B cell (primary cell): ENCODE results near the gene SLC7A10. TPM values are rescaled to one million over a fixed set of nuclear protein-coding genes. Genes with fewer than 3 reads are reported as not detected.

Experiments
- ATAC-seq: fragments of 200-7000 bp; cut with Tn5 transposase; one replicate; pipeline ENCODE4 v1.10.0; 2021; ENCODE audit warnings: low read depth, mild to moderate bottlenecking, moderate number of reproducible peaks, moderate library complexity
- CTCF ChIA-PET: fragments of 350-600 bp; sonication (Branson Sonifier 250); formaldehyde crosslinking; loops from one replicate; lab custom pipeline; 2021; ENCODE audit warnings: antibody characterized with exemption, inconsistent platforms; lab: Charles Lee
- POLR2A ChIA-PET: fragments of 350-600 bp; sonication (Branson Sonifier 250); formaldehyde crosslinking; loops from one replicate; lab custom pipeline; 2021; ENCODE audit warnings: antibody characterized with exemption; lab: Charles Lee
- DNase-seq: peaks from one replicate; pipeline ENCODE4 v3.0.0; 2013
- H2AFZ ChIP-seq: 2 replicates; pipeline ENCODE4 v1.6.1; 2012; ENCODE audit warnings: mild to moderate bottlenecking, low read depth, low read length; ENCODE audit not compliant: insufficient read depth, poor library complexity, severe bottlenecking
- H3K27ac ChIP-seq, 2 donors: 1 replicate in 1 of 2; 2 replicates in 1 of 2; pipeline ENCODE4 v1.5.1; 2012 to 2013; ENCODE audit warnings: low read length in 2 of 2, mild to moderate bottlenecking in 2 of 2, moderate library complexity in 1 of 2
- H3K27me3 ChIP-seq, 4 experiments: fragments of 200-600 bp in 1 of 4; sonication (generic) in 1 of 4; replicated peaks in 1 of 4; 1 replicate in 2 of 4; 2 replicates in 2 of 4; pipeline versions ENCODE4 v1.6.1 to v1.7.0; 2013 to 2016; ENCODE audit warnings: low read length in 3 of 4, mild to moderate bottlenecking in 2 of 4, mixed read lengths in 1 of 4, moderate library complexity in 1 of 4; ENCODE audit not compliant: insufficient read depth in 4 of 4, control insufficient read depth in 3 of 4; ENCODE audit errors: control extremely low read depth in 1 of 4
- H3K36me3 ChIP-seq, 2 experiments: replicated peaks in 1 of 2; 1 replicate in 1 of 2; 2 replicates in 1 of 2; pipeline versions ENCODE4 v1.6.1 to v1.7.1; 2013; ENCODE audit warnings: low read length in 1 of 2; ENCODE audit not compliant: insufficient read depth in 2 of 2, control insufficient read depth in 1 of 2; ENCODE audit errors: control extremely low read depth in 1 of 2, extremely low read depth in 1 of 2
- H3K4me1 ChIP-seq, 2 donors: fragments of 200-600 bp in 1 of 2; sonication (generic) in 1 of 2; 1 replicate in 1 of 2; 2 replicates in 1 of 2; pipeline versions ENCODE4 v1.5.1 to v1.6.1; 2013 to 2017; ENCODE audit warnings: low read length in 2 of 2; ENCODE audit not compliant: control insufficient read depth in 2 of 2, insufficient read depth in 2 of 2
- H3K4me2 ChIP-seq: replicated peaks from 2 replicates; pipeline ENCODE3; 2012; ENCODE audit warnings: mild to moderate bottlenecking, low read depth, low read length; ENCODE audit not compliant: poor library complexity, severe bottlenecking
- H3K4me3 ChIP-seq, 5 experiments: fragments of 200-600 bp in 1 of 5; sonication (generic) in 1 of 5; 1 replicate in 3 of 5; 2 replicates in 2 of 5; pipeline versions ENCODE4 v1.5.1 to v1.7.0; 2011 to 2016; ENCODE audit warnings: low read length in 4 of 5, mild to moderate bottlenecking in 4 of 5, low read depth in 2 of 5, control low read depth in 1 of 5, moderate library complexity in 1 of 5; ENCODE audit not compliant: insufficient read depth in 1 of 5; ENCODE audit errors: control extremely low read depth in 1 of 5, extremely low read depth in 1 of 5
- H3K79me2 ChIP-seq: fragments of 200-600 bp; sonication (generic); one replicate; pipeline ENCODE4 v1.6.0; 2016; ENCODE audit warnings: low read length; ENCODE audit not compliant: control insufficient read depth, insufficient read depth
- H3K9ac ChIP-seq: fragments of 200-600 bp; sonication (generic); 2 replicates; pipeline ENCODE4 v1.6.1; 2017; ENCODE audit warnings: mild to moderate bottlenecking, low read length, moderate library complexity
- H3K9me3 ChIP-seq, 3 donors: one replicate each; pipeline versions ENCODE4 v1.6.1 to v1.7.1; 2013; ENCODE audit warnings: low read length in 2 of 3; ENCODE audit not compliant: control insufficient read depth in 2 of 3, insufficient read depth in 1 of 3; ENCODE audit errors: control extremely low read depth in 1 of 3
- H4K20me1 ChIP-seq: 2 replicates; pipeline ENCODE4 v1.6.0; 2012; ENCODE audit warnings: mild to moderate bottlenecking, low read length; ENCODE audit not compliant: insufficient read depth, control insufficient read depth, poor library complexity, severe bottlenecking
- H3K27ac Mint-ChIP-seq: one replicate; pipeline ENCODE4 v1.8.0; 2021; ENCODE audit warnings: mixed read lengths
- H3K27me3 Mint-ChIP-seq: one replicate; pipeline ENCODE4 v1.8.0; 2021; ENCODE audit warnings: mixed read lengths
- H3K4me1 Mint-ChIP-seq: one replicate; pipeline ENCODE4 v1.8.0; 2021; ENCODE audit warnings: mixed read lengths
- H3K4me3 Mint-ChIP-seq: one replicate; pipeline ENCODE4 v1.8.0; 2021; ENCODE audit warnings: mixed read lengths
- H3K9me3 Mint-ChIP-seq: one replicate; pipeline ENCODE4 v1.8.0; 2022; ENCODE audit warnings: mixed read lengths; ENCODE audit not compliant: insufficient read depth
- EZH2 ChIP-seq: IDR thresholded peaks from 2 replicates; pipeline ENCODE4 v1.6.1; 2012; ENCODE audit warnings: borderline replicate concordance, low read depth, mild to moderate bottlenecking, moderate library complexity, low read length; ENCODE audit not compliant: insufficient read depth, poor library complexity, severe bottlenecking
- WGBS: methylation state at CpG from one replicate; pipeline ENCODE4 v1.1.5; 2013; ENCODE audit warnings: missing lambda C conversion rate; ENCODE audit not compliant: insufficient coverage; 5-methylcytosine and 5-hydroxymethylcytosine counted together
- intact Hi-C: fragments of 100-400 bp; cut with micrococcal nuclease; formaldehyde crosslinking; loops from one replicate; pipeline ENCODE4 v1.10.0; 2022
- polyA plus RNA-seq: library from polyadenylated mRNA; depleted of rRNA; stranded (reverse); fragments of >200 nt; gene quantifications from 2 replicates; pipeline ENCODE4 v1.2.3, GENCODE V29; 2012
- total RNA-seq, 2 donors: library from RNA; stranded (reverse); fragments of 120-200 nt in 1 of 2; gene quantifications; 1 replicate in 1 of 2; 2 replicates in 1 of 2; pipeline versions ENCODE4 v1.2.3 to v1.2.4, GENCODE V29; 2013 to 2022
- TF ChIP-seq, protein P1 (sequence below): fragments of 200-600 bp; IDR thresholded peaks from one replicate; pipeline ENCODE4 v1.8.0; 2022; ENCODE audit warnings: antibody characterized with exemption, mild to moderate bottlenecking

Gene SLC7A10
- total and polyA plus RNA-seq, 2 donors (not counting 1 experiment from before 2014, with no cell fraction given) = not detected

GRCh38 chr19:33236696-33237390, 11.2 kb upstream of the SLC7A10 start:
- DNase-seq (no peak), ATAC-seq (no peak)
- Histone ChIP-seq H3K36me3 (no peaks in the 10 kb centered on the region), H3K27me3 (peaks cover 0 to 8% (median 0%) of the 10 kb centered on the region in 4 experiments), H3K79me2 (no peaks in the 10 kb centered on the region), H3K4me2 (no peak overlapping the region), H3K27ac (no peak overlapping the region), H2AFZ (no peak overlapping the region), H3K9me3 (no peaks in the 10 kb centered on the region), H3K4me1 (peaks cover 0 to 6% of the 10 kb centered on the region in 2 donors), H4K20me1 (no peaks in the 10 kb centered on the region), H3K4me3 (no peak overlapping the region), H3K9ac (no peak overlapping the region)
- TF ChIP-seq EZH2 = no peak
- TF ChIP-seq, protein P1, sequence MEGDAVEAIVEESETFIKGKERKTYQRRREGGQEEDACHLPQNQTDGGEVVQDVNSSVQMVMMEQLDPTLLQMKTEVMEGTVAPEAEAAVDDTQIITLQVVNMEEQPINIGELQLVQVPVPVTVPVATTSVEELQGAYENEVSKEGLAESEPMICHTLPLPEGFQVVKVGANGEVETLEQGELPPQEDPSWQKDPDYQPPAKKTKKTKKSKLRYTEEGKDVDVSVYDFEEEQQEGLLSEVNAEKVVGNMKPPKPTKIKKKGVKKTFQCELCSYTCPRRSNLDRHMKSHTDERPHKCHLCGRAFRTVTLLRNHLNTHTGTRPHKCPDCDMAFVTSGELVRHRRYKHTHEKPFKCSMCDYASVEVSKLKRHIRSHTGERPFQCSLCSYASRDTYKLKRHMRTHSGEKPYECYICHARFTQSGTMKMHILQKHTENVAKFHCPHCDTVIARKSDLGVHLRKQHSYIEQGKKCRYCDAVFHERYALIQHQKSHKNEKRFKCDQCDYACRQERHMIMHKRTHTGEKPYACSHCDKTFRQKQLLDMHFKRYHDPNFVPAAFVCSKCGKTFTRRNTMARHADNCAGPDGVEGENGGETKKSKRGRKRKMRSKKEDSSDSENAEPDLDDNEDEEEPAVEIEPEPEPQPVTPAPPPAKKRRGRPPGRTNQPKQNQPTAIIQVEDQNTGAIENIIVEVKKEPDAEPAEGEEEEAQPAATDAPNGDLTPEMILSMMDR = no peak
- peaks cover 6% of the 10 kb centered on the region for H3K4me1 Mint-ChIP-seq
- intact Hi-C loops = loop anchor here (10.0 kb wide), 1 partner anchor 1478 kb away; no protein-coding TSS in a partner anchor
- H3K27me3 Mint-ChIP-seq = peaks cover 5% of the 10 kb centered on the region
- ChIA-PET POLR2A (no interaction called here), CTCF (interaction anchor here (0.6 to 14.9 kb wide), 12 partner anchors 9 to 178 kb away, joined by 3 to 211 read pairs (median 5); partner anchors contain the start of gene CEBPA)
- H3K27ac Mint-ChIP-seq = no peak overlapping the region
- H3K4me3 Mint-ChIP-seq = no peak overlapping the region
- WGBS = 86% methylated on average over 15 of the region's 16 CpGs
- H3K9me3 Mint-ChIP-seq = no peaks in the 10 kb centered on the region

DNA sequence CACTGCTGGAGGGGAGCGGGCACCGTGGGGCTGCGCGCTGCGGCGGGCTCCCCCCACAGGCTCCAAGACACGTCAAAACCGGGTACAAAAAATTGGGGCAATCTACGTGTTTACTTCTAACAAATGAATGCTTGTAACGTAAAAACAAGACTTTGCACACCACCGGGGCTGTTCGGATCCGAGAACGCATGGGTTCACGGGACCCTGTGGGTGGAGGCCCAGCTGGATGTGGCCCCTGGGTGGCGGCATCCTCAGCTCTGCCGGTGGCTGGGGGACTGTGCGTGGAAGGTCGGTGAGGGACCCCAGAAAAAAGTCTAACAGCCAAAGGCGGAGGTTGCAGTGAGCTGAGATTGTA, 10.3 kb upstream of the SLC7A10 start:
- Histone ChIP-seq H3K4me1 (peaks cover 0 to 6% of the 10 kb centered on the region in 2 donors), H3K79me2 (no peaks in the 10 kb centered on the region), H3K27me3 (peaks cover 0 to 5% (median 0%) of the 10 kb centered on the region in 4 experiments), H4K20me1 (no peaks in the 10 kb centered on the region), H3K9ac (no peak overlapping the region), H3K4me2 (peak overlapping the region; percentile 57), H3K4me3 (no peak overlapping the region), H2AFZ (peak overlapping the region; percentile 64), H3K27ac (no peak overlapping the region), H3K9me3 (no peaks in the 10 kb centered on the region), H3K36me3 (no peaks in the 10 kb centered on the region)
- peaks cover 6% of the 10 kb centered on the region for H3K4me1 Mint-ChIP-seq
- TF ChIP-seq, protein P1 = no peak
- TF ChIP-seq EZH2 = no peak
- no peak overlapping the region for H3K4me3 Mint-ChIP-seq
- peaks cover 7% of the 10 kb centered on the region for H3K27me3 Mint-ChIP-seq
- CTCF ChIA-PET = interaction anchor here (1.0 to 14.9 kb wide), 13 partner anchors 10 to 195 kb away, joined by 3 to 211 read pairs (median 6); partner anchors contain the start of genes CEBPA and CEBPG
- H3K27ac Mint-ChIP-seq = no peak overlapping the region
- WGBS = 93% methylated on average over 20 of the region's 20 CpGs
- intact Hi-C loops = loop anchor here (1.0 to 10.0 kb wide), 2 partner anchors 171 to 1479 kb away; no protein-coding TSS in a partner anchor
- no peak for ATAC-seq
- no peak for DNase-seq
- H3K9me3 Mint-ChIP-seq = no peaks in the 10 kb centered on the region
- POLR2A ChIA-PET = no interaction called here
